H9 (cell line): ENCODE data around the gene PITX1. TPM values are rescaled to one million over a fixed set of nuclear protein-coding genes. Genes with fewer than 3 reads are reported as not detected.

Experiments used
- DNase-seq: peaks from one replicate; pipeline ENCODE4 v3.0.0-alpha.2; 2017
- H2AFZ ChIP-seq: one replicate; pipeline ENCODE4 v1.6.1; 2013; ENCODE audit warnings: mild to moderate bottlenecking, low read length, control low read depth, moderate library complexity
- H2AK5ac ChIP-seq: 2 replicates; pipeline ENCODE4 v1.6.1; 2013; ENCODE audit warnings: low read length, control low read depth, mixed read lengths; ENCODE audit not compliant: insufficient read length
- H2BK120ac ChIP-seq: one replicate; pipeline ENCODE4 v1.6.1; 2013; ENCODE audit warnings: low read depth, mild to moderate bottlenecking, low read length, control low read depth, inconsistent platforms; ENCODE audit not compliant: poor library complexity, severe bottlenecking
- H2BK12ac ChIP-seq: 2 replicates; pipeline ENCODE4 v1.6.1; 2013; ENCODE audit warnings: low read length, control low read depth, mixed read lengths, low read depth; ENCODE audit not compliant: insufficient read length
- H2BK15ac ChIP-seq: 2 replicates; pipeline ENCODE4 v1.6.1; 2013; ENCODE audit warnings: low read depth, low read length, control low read depth
- H2BK20ac ChIP-seq: one replicate; pipeline ENCODE4 v1.6.1; 2013; ENCODE audit warnings: low read depth, mild to moderate bottlenecking, low read length, control low read depth, inconsistent platforms; ENCODE audit not compliant: poor library complexity, severe bottlenecking
- H2BK5ac ChIP-seq: 2 replicates; pipeline ENCODE4 v1.6.1; 2013; ENCODE audit warnings: low read length, control low read depth, mixed read lengths; ENCODE audit not compliant: insufficient read length
- H3K14ac ChIP-seq: 2 replicates; pipeline ENCODE4 v1.6.1; 2013; ENCODE audit warnings: low read length, control low read depth; ENCODE audit not compliant: insufficient read depth
- H3K18ac ChIP-seq: 2 replicates; pipeline ENCODE4 v1.6.1; 2013; ENCODE audit warnings: low read depth, mild to moderate bottlenecking, mixed read lengths, low read length, control low read depth; ENCODE audit not compliant: insufficient read length
- H3K23ac ChIP-seq: 2 replicates; pipeline ENCODE4 v1.6.1; 2013; ENCODE audit warnings: low read length, control low read depth, mixed read lengths, low read depth; ENCODE audit not compliant: insufficient read length
- H3K23me2 ChIP-seq: 2 replicates; pipeline ENCODE4 v1.6.1; 2013; ENCODE audit warnings: low read depth, mild to moderate bottlenecking, mixed read lengths, low read length, control low read depth; ENCODE audit not compliant: insufficient read length, poor library complexity, severe bottlenecking
- H3K27ac ChIP-seq: 2 replicates; pipeline ENCODE4 v1.5.1; 2013; ENCODE audit warnings: low read length, control low read depth, mixed read lengths, low read depth; ENCODE audit not compliant: insufficient read length
- H3K27me3 ChIP-seq: 2 replicates; pipeline ENCODE4 v1.6.1; 2013; ENCODE audit warnings: low read length, control low read depth, inconsistent platforms; ENCODE audit not compliant: insufficient read depth
- H3K4ac ChIP-seq: 2 replicates; pipeline ENCODE4 v1.6.1; 2013; ENCODE audit warnings: low read depth, mild to moderate bottlenecking, control low read depth, inconsistent platforms, low read length, moderate library complexity
- H3K4me1 ChIP-seq: 2 replicates; pipeline ENCODE4 v1.6.1; 2013; ENCODE audit warnings: low read length, control low read depth, inconsistent platforms; ENCODE audit not compliant: insufficient read depth
- H3K4me2 ChIP-seq: 2 replicates; pipeline ENCODE4 v1.6.1; 2013; ENCODE audit warnings: low read length, control low read depth, mixed read lengths; ENCODE audit not compliant: insufficient read length, insufficient read depth
- H3K56ac ChIP-seq: 2 replicates; pipeline ENCODE4 v1.6.1; 2013; ENCODE audit warnings: low read depth, mild to moderate bottlenecking, mixed read lengths, low read length, control low read depth; ENCODE audit not compliant: insufficient read length
- H3K79me1 ChIP-seq: 2 replicates; pipeline ENCODE4 v1.6.1; 2013; ENCODE audit warnings: low read depth, mild to moderate bottlenecking, moderate library complexity, low read length, control low read depth, inconsistent platforms; ENCODE audit not compliant: insufficient read depth, poor library complexity, severe bottlenecking
- H3K79me2 ChIP-seq: 2 replicates; pipeline ENCODE4 v1.6.1; 2013; ENCODE audit warnings: low read length, control low read depth, inconsistent platforms; ENCODE audit not compliant: insufficient read depth
- H3K9ac ChIP-seq: 2 replicates; pipeline ENCODE4 v1.6.1; 2013; ENCODE audit warnings: low read length, control low read depth, mixed read lengths; ENCODE audit not compliant: insufficient read length; ENCODE audit errors: extremely low read depth
- H3K9me3 ChIP-seq: one replicate; pipeline ENCODE4 v1.6.1; 2013; ENCODE audit warnings: low read depth, low read length, inconsistent platforms; ENCODE audit not compliant: control insufficient read depth
- H3T11ph ChIP-seq: one replicate; pipeline ENCODE4 v1.6.1; 2013; ENCODE audit warnings: mild to moderate bottlenecking, low read length, control low read depth, inconsistent platforms
- H4K20me1 ChIP-seq: one replicate; pipeline ENCODE4 v1.6.1; 2013; ENCODE audit not compliant: control insufficient read depth, insufficient read length, insufficient read depth
- H4K5ac ChIP-seq: 2 replicates; pipeline ENCODE4 v1.6.1; 2013; ENCODE audit warnings: low read depth, mild to moderate bottlenecking, mixed read lengths, low read length, control low read depth; ENCODE audit not compliant: insufficient read length
- H4K8ac ChIP-seq: replicated peaks from 2 replicates; pipeline ENCODE4 v1.6.1; 2013; ENCODE audit warnings: low read length, control low read depth, mixed read lengths, low read depth; ENCODE audit not compliant: insufficient read length
- H4K91ac ChIP-seq: 2 replicates; pipeline ENCODE4 v1.6.1; 2013; ENCODE audit warnings: low read depth, mild to moderate bottlenecking, moderate library complexity, mixed read lengths, low read length, control low read depth; ENCODE audit not compliant: insufficient read length
- H3K27ac Mint-ChIP-seq, 3 experiments: 2 replicates in 2 of 3; 3 replicates in 1 of 3; pipeline ENCODE4 v1.8.0; 2020 to 2021; ENCODE audit warnings: mixed read lengths in 3 of 3, mild to moderate bottlenecking in 1 of 3, moderate library complexity in 1 of 3
- H3K27me3 Mint-ChIP-seq: 2 replicates; pipeline ENCODE4 v1.8.0; 2021; ENCODE audit warnings: low read depth, mild to moderate bottlenecking, moderate library complexity, mixed read lengths
- H3K36me3 Mint-ChIP-seq, 3 experiments: 2 replicates in 2 of 3; 3 replicates in 1 of 3; pipeline ENCODE4 v1.8.0; 2020 to 2021; ENCODE audit warnings: low read depth in 3 of 3, mixed read lengths in 3 of 3; ENCODE audit not compliant: insufficient read depth in 1 of 3
- H3K4me1 Mint-ChIP-seq, 2 experiments: 2 replicates each; pipeline ENCODE4 v1.8.0; 2020; ENCODE audit warnings: mixed read lengths in 2 of 2
- H3K4me3 Mint-ChIP-seq, 2 experiments: 2 replicates in 1 of 2; 3 replicates in 1 of 2; pipeline ENCODE4 v1.8.0; 2020 to 2021; ENCODE audit warnings: mild to moderate bottlenecking in 2 of 2, mixed read lengths in 2 of 2, moderate library complexity in 1 of 2
- H3K9me3 Mint-ChIP-seq, 2 experiments: 2 replicates in 1 of 2; 3 replicates in 1 of 2; pipeline ENCODE4 v1.8.0; 2020; ENCODE audit warnings: mild to moderate bottlenecking in 2 of 2, mixed read lengths in 2 of 2, moderate library complexity in 1 of 2
- WGBS: extraction: QIAGEN DNeasy Blood & Tissue Kit; methylation state at CpG from one replicate; pipeline ENCODE4 v1.1.7; 2013; ENCODE audit warnings: missing lambda C conversion rate, low lambda C conversion rate, mixed read lengths; ENCODE audit not compliant: insufficient read length; ENCODE audit errors: extremely low coverage; 5-methylcytosine and 5-hydroxymethylcytosine counted together
- total RNA-seq: library from RNA; stranded (reverse); gene quantifications from 2 replicates; pipeline ENCODE4 v1.2.1, GENCODE V29; 2021
- TF ChIP-seq, protein P1 (sequence below): fragments of 200-600 bp; sonication (generic); conservative IDR thresholded peaks from 3 replicates; pipeline ENCODE4 v1.8.0; 2021; ENCODE audit warnings: antibody characterized with exemption, mild to moderate bottlenecking

Gene PITX1
- total RNA-seq, 1 experiment from 2014 or later: not detected

DNA sequence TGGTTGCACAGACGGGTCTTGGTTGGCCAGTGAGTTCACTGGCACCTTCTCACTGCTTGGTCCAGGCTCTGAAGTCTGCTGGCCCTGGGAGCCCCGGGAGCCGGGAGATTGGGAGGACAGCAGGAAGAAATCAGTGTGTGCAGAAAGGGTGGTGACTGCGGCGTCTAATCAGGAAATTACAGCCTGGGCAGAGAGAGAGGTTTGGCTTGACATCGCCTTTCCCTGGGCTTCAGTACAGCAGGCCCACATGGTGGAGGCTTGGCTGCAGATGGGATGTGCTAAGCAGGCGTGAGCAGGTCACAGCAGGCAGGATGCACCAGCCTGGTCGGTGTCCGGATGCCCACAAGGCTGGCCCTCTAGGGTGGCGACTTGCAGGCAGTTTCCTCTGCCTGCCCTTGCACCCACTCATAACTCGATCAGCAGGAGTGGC lies 17.2 kb downstream of the PITX1 start:
- TF ChIP-seq, protein P1, sequence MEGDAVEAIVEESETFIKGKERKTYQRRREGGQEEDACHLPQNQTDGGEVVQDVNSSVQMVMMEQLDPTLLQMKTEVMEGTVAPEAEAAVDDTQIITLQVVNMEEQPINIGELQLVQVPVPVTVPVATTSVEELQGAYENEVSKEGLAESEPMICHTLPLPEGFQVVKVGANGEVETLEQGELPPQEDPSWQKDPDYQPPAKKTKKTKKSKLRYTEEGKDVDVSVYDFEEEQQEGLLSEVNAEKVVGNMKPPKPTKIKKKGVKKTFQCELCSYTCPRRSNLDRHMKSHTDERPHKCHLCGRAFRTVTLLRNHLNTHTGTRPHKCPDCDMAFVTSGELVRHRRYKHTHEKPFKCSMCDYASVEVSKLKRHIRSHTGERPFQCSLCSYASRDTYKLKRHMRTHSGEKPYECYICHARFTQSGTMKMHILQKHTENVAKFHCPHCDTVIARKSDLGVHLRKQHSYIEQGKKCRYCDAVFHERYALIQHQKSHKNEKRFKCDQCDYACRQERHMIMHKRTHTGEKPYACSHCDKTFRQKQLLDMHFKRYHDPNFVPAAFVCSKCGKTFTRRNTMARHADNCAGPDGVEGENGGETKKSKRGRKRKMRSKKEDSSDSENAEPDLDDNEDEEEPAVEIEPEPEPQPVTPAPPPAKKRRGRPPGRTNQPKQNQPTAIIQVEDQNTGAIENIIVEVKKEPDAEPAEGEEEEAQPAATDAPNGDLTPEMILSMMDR: no peak
- Mint-ChIP-seq H3K27ac (no peak overlapping the region), H3K4me3 (no peak overlapping the region), H3K9me3 (no peaks in the 10 kb centered on the region), H3K36me3 (no peaks in the 10 kb centered on the region), H3K27me3 (peaks cover 67% of the 10 kb centered on the region), H3K4me1 (peaks cover 3% of the 10 kb centered on the region in 2 experiments; a peak in 2 of 4 replicates)
- H3K9me3 ChIP-seq: no peaks in the 10 kb centered on the region
- H3K79me2 ChIP-seq: no peaks in the 10 kb centered on the region
- H3K4me1 ChIP-seq: no peaks in the 10 kb centered on the region
- no peak overlapping the region for H3K23ac ChIP-seq
- H2BK120ac ChIP-seq: no peak overlapping the region
- no peak overlapping the region for H3K14ac ChIP-seq
- H2AK5ac ChIP-seq: no peak overlapping the region
- H4K91ac ChIP-seq: no peak overlapping the region
- H3K4me2 ChIP-seq: no peak overlapping the region
- H2BK5ac ChIP-seq: no peak overlapping the region
- DNase-seq: peak; percentile 26
- H3T11ph ChIP-seq: no peak overlapping the region
- H3K4ac ChIP-seq: no peak overlapping the region
- no peak overlapping the region for H3K56ac ChIP-seq
- H4K5ac ChIP-seq: no peak overlapping the region
- no peak overlapping the region for H3K9ac ChIP-seq
- H2AFZ ChIP-seq: no peak overlapping the region
- no CpG with 5 or more reads among the region's 11 CpGs for WGBS
- no peaks in the 10 kb centered on the region for H3K27me3 ChIP-seq
- H3K18ac ChIP-seq: no peak overlapping the region
- H2BK15ac ChIP-seq: no peak overlapping the region
- H3K23me2 ChIP-seq: no peaks in the 10 kb centered on the region
- H2BK12ac ChIP-seq: no peak overlapping the region
- H2BK20ac ChIP-seq: no peak overlapping the region
- no peak overlapping the region for H4K8ac ChIP-seq
- no peaks in the 10 kb centered on the region for H4K20me1 ChIP-seq
- H3K79me1 ChIP-seq: no peaks in the 10 kb centered on the region
- no peak overlapping the region for H3K27ac ChIP-seq
